Spinal cord (tissue), 10 donors: Measurements from ENCODE around the gene DHRS3. TPM values are rescaled to one million over a fixed set of nuclear protein-coding genes. Genes with fewer than 3 reads are reported as not detected.
A peak's percentile ranks its signal among the peaks of the same experiment; 100 is the strongest.
"Not testable (repeated sequence)": the region's sequence is repeated elsewhere in the genome, so short reads cannot be mapped to it uniquely, and the experiment has no call there.

Experiments used
- DNase-seq, 6 donors: peaks; one replicate each; pipeline versions ENCODE4 v3.0.0 to v3.0.0-alpha.2; 2013 to 2015; ENCODE audit warnings: low spot score in 6 of 6, low read depth in 4 of 6
- H3K27ac ChIP-seq: one replicate; pipeline ENCODE4 v1.5.1; 2013; ENCODE audit warnings: low read depth, low read length, control low read depth
- H3K27me3 ChIP-seq: one replicate; pipeline ENCODE4 v1.6.1; 2013; ENCODE audit warnings: low read length; ENCODE audit not compliant: control insufficient read depth, insufficient read depth
- H3K36me3 ChIP-seq: one replicate; pipeline ENCODE4 v1.6.1; 2013; ENCODE audit warnings: low read length; ENCODE audit not compliant: control insufficient read depth, insufficient read depth
- H3K4me1 ChIP-seq: one replicate; pipeline ENCODE4 v1.6.1; 2013; ENCODE audit warnings: low read length; ENCODE audit not compliant: control insufficient read depth, insufficient read depth
- H3K4me3 ChIP-seq: one replicate; pipeline ENCODE4 v1.5.1; 2013; ENCODE audit warnings: low read depth, low read length, control low read depth
- H3K9me3 ChIP-seq: one replicate; pipeline ENCODE4 v1.6.1; 2013; ENCODE audit warnings: low read length; ENCODE audit not compliant: control insufficient read depth, insufficient read depth
- WGBS: methylation state at CpG from one replicate; pipeline ENCODE4 v1.1.5; 2013; ENCODE audit warnings: missing lambda C conversion rate; ENCODE audit not compliant: insufficient coverage; 5-methylcytosine and 5-hydroxymethylcytosine counted together
- polyA plus RNA-seq, 2 donors: library from polyadenylated mRNA; unstranded; fragments of 120-200 nt; gene quantifications; one replicate each; pipeline ENCODE4 v1.2.1, GENCODE V29; 2013; ENCODE audit not compliant: insufficient read length in 2 of 2
- total RNA-seq, 2 donors: library from RNA; depleted of rRNA in 1 of 2; stranded (reverse); fragments of 120-200 nt in 1 of 2; fragments of >200 nt in 1 of 2; gene quantifications; one replicate each; pipeline versions ENCODE4 v1.2.3 to v1.2.4, GENCODE V29; 2013 to 2014
- donor health status: healthy.

The DHRS3 gene
- total and polyA plus RNA-seq, 4 donors, result 22.1 to 160 (median 73.3) TPM

DNA sequence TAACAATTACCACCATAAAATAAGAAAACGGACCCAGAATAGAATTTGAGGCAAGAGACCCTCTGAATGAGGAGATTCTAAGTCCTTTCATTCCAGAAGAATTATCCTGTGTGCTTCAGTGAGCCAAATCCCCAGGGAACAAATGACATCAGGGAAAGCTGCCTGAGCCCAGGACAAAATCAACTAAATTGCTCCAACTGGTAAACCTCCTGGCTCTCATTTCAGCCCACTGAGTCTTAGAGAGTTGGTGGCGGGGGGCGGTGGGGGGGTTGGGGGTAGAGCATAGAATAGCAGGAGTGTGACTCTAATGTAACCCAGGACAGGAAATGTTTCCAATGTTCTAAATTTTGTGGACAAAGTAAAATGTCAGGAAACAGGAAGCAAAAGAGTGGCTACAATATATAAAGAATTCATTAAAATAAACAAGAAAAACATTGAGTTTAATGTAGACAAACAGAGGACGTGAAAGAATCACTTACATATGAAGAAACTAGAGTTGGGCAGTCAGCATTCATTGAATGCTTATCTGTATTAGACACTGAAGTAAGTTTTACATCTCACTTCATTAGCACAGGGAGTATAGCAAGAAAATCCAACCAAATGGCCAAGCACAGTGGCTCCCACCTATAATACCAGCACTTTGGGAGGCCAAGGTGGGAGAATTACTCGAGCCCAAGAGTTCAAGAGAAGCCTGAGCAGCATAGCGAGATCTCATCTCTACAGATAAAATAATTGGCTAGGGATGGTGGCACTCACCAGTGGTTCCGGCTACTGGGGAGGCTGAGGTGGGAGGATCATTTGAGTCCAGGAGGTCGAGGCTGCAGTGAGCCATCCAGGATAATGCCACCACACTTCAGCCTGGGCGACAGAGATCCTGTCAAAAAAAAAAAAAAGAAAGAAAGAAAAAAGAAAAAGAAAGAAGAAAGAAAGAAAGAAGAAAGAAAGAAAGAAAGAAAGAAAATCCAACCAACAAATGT, 75.1 kb downstream of the DHRS3 start:
- peaks cover 49% of the 10 kb centered on the region for H3K4me1 ChIP-seq
- H3K27ac ChIP-seq, result peak overlapping the region; percentile 89
- no peaks in the 10 kb centered on the region for H3K36me3 ChIP-seq
- peak in 1 of 6 donors; percentile 55 for DNase-seq
- no CpG with 5 or more reads among the region's 9 CpGs for WGBS
- H3K4me3 ChIP-seq, result no peak overlapping the region
- H3K27me3 ChIP-seq, result no peaks in the 10 kb centered on the region
- H3K9me3 ChIP-seq, result no peaks in the 10 kb centered on the region

DNA sequence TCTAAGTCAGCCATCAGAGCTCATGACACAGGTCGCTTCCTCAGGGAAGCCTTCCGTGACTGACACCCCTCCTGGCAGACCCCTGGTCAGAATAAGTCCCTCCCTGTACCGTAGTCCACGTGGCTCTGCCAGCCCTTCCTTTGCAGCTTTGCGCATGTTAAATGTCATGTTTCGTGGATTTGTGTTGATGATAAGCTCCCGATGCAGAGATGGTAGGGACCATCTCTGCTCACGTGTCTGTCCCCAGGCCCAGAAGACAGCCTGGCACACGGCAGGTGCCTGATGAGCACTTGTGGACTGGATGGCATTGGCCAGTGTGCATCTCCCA, 75.9 kb downstream of the DHRS3 start:
- WGBS, result 84% methylated on average over 8 of the region's 9 CpGs
- no peak overlapping the region for H3K4me3 ChIP-seq
- no peaks in the 10 kb centered on the region for H3K9me3 ChIP-seq
- H3K36me3 ChIP-seq, result no peaks in the 10 kb centered on the region
- H3K27me3 ChIP-seq, result no peaks in the 10 kb centered on the region
- DNase-seq, result no peak
- H3K4me1 ChIP-seq, result peaks cover 41% of the 10 kb centered on the region
- H3K27ac ChIP-seq, result peak overlapping the region; percentile 89

DNA sequence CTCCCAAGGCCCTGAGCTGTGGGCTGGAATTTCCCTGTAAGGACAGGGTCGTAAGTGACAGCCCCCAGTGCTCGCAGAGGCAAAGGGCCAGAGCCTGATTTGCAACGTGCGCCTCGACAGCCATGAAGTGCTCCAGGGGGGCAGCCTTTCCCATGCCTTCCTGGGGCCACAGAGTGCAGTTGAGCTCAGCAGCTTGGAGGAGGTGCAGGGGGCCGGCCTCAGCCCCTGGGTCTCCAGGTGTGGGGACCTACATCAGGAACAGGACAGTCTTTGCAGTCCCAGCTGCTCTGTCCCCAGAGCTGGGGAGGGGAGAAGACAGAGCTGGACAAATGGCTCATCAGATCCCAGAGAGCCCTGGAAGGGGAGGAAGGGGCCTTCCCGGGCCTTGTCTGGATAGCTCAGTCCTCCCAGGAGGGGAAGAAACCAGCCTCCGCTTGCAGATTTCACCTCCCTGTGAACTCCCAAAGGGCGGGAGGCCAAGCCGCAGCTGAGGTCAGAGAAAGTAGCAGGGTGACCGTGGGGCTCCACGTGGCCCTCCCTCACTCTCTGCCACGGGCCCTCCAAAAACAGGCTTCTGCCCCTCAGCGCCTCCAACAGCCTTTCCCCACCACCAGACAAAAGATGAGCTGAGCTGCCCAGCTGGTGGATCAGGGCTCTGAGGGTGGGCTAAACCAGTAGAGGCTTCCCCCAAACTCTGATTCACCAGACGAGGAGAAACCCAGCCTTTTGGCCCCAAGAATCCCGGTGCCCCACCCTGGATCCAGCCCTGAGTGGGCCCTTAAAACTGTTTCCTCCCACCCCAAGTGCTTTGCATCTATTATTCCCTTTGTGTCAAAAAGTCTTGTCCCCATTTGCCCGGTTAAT, 76.5 kb downstream of the DHRS3 start:
- H3K27me3 ChIP-seq, result no peaks in the 10 kb centered on the region
- peak in 1 of 6 donors; percentile 57 for DNase-seq
- H3K4me3 ChIP-seq, result no peak overlapping the region
- WGBS, result 47% methylated on average over 14 of the region's 17 CpGs
- peaks cover 36% of the 10 kb centered on the region for H3K4me1 ChIP-seq
- H3K27ac ChIP-seq, result peak overlapping the region; percentile 89
- peaks cover under 1% of the 10 kb centered on the region for H3K9me3 ChIP-seq
- H3K36me3 ChIP-seq, result no peaks in the 10 kb centered on the region

DNA sequence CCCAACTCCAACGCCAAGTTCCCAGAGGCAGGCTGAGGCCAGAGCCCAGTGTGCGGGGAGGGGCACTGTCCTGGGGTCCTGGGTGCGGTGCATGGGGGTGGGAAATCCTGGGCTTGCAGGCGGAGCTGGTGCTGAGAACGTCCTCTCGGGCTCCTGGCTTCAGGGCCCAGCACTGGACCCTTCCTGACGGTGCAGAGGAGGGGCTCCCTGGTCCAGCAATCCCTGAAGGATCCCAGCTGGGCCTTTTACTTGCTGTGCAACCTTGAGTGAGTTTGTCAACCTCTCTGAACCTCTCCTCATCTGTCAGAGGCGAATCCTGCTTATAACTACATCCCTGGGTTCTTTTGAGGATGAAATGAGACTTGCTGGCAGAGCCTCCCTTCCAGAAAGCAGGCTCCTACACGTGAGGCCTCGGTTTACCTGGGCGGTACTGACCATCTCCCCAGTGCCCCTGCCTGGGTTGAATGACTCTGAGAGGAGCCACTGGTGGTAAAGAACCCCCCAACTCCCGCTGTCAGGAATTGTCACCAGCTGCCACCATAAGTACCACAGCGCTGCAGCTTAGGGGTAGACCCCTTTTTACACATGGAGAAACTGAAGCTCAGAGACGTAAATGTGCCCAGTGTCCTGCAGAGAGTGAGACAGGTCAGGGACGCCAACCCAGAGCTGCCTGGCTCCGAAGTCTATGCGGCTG, 77.3 kb downstream of the DHRS3 start:
- Histone ChIP-seq H3K4me1 (peaks cover 36% of the 10 kb centered on the region), H3K9me3 (peaks cover 4% of the 10 kb centered on the region), H3K4me3 (no peak overlapping the region), H3K36me3 (no peaks in the 10 kb centered on the region), H3K27ac (peak overlapping the region; percentile 89), H3K27me3 (no peaks in the 10 kb centered on the region)
- whole genome bisulfite sequencing, result 52% methylated on average over 15 of the region's 17 CpGs
- DNase-seq, result no peak

DNA sequence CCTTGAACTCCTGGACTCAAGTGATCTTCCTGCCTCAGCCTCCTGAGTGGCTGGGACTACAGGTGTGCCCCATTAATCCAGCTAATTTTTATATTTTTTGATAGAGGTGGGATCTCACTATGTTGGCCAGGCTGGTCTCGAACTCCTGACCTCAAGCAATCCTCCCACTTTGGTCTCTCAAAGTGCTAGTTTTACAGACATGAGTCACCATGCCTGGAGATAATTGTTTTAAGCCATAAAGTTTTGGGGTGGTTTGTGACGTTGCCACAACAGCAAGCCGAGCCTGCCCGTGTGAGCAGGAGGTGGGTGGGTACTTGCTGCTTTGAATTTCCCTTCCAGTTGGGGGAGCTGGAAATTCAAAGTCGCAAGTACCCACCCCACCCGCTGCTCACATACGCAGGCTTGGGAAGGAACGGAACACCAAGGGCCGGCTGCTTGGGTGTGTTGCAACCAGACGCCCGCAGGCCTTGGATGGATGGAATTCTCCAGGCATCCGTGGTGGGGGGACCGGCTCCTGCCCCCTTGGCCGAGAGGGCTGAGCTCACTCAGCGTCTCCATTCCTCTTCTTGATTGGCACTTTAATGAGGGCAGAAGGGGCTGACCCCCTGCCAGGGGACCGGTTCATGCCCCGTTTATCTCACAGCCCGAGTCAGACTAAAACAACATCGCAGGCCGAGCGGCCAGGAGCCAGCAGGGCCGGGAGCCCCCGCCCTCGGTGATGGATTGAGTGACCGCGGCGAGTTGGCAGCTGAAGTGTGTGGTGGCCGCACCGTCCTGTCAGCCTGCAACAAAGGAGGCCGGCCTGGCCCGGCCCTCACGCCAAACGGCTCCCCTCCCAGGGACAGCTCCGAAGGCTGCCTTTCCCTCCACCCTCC, 78.1 kb downstream of the DHRS3 start:
- peaks cover 36% of the 10 kb centered on the region for H3K4me1 ChIP-seq
- peak overlapping the region; percentile 89 for H3K27ac ChIP-seq
- peak in 2 of 6 donors; percentile 68 to 82 for DNase-seq
- H3K4me3 ChIP-seq, result no peak overlapping the region
- no peaks in the 10 kb centered on the region for H3K27me3 ChIP-seq
- no peaks in the 10 kb centered on the region for H3K36me3 ChIP-seq
- peaks cover 4% of the 10 kb centered on the region for H3K9me3 ChIP-seq
- 23% methylated on average over 22 of the region's 34 CpGs for WGBS

DNA sequence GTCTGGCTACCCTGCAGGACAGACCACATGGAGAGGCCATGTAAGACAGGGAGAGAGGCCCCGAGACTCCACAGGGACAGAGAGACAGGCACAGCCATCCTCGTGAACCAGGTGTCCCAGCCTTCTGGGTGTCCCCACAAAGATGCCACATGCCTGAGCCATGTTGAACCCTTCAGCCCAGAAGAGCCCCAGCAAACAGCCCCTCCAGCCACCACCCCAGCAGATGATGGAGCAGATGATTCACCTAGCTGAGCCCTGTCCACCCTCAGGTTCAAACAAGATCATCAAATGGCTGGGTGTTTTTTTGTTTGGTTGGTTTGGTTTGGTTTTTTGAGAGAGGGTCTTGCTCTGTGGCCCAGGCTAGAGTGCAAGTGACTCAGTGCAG, 78.7 kb downstream of the DHRS3 start:
- Histone ChIP-seq H3K4me1 (peaks cover 36% of the 10 kb centered on the region), H3K36me3 (no peaks in the 10 kb centered on the region), H3K4me3 (no peak overlapping the region), H3K9me3 (peaks cover 4% of the 10 kb centered on the region), H3K27me3 (no peaks in the 10 kb centered on the region), H3K27ac (peak overlapping the region; percentile 89)
- 95% methylated on average over 2 of the region's 2 CpGs for WGBS
- no peak for DNase-seq

DNA sequence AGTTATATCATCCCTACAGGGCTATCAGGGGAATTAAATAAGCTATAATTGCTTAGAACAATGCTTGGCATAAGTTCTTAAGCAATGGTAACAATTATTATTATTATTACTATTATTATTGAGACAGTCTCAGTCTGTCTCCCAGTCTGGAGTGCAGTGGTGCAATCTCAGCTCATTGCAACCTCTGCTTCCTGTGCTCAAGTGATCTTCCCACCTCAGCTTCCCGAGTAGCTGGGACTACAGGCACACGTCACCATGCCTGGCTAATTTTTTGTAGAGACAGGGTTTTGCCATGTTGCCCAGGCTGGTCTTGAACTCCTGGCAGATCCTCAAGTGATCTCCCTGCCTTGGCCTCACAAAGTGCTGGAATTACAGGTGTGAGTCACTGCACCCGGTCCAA, 79.5 kb downstream of the DHRS3 start:
- peaks cover 36% of the 10 kb centered on the region for H3K4me1 ChIP-seq
- not testable (repeated sequence) for H3K36me3 ChIP-seq, DNase-seq, H3K27ac ChIP-seq, H3K27me3 ChIP-seq, H3K4me3 ChIP-seq, H3K9me3 ChIP-seq
- 75% methylated on average over 2 of the region's 3 CpGs for WGBS

DNA sequence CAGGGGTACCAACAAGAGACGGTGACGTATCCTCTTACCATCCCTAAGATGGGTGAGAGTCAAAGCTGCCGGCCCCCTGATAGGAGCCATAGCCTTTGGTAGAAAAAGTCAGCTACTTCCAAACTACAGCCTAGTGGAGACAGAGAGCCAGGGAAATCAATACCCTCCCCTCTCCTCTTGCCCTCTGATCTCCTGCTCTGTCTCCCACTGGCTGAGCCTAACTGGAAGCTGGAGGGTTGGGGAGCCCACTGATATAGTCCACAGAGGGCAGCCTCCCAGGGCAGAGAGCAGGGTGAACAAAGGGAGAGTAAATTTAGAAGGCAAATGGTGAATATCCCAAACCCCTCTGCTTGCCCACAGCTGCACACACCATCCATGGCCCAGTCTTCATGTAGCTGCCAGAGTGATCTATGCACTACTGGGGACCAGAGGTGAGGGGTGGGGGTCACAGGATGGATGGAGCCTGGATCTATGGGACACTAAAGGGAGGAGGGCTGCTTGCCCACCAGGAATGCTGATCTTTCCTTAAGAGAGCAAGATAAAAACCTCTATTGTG, 80.0 kb downstream of the DHRS3 start:
- Histone ChIP-seq H3K4me3 (no peak overlapping the region), H3K27ac (peak overlapping the region; percentile 11), H3K9me3 (peaks cover 4% of the 10 kb centered on the region), H3K36me3 (no peaks in the 10 kb centered on the region), H3K4me1 (peaks cover 36% of the 10 kb centered on the region), H3K27me3 (no peaks in the 10 kb centered on the region)
- no CpG with 5 or more reads among the region's 3 CpGs for WGBS
- DNase-seq, result no peak
